HG03457 (cell line): ENCODE data around the gene CORO1A.
"Not testable (repeated sequence)": the region's sequence is repeated elsewhere in the genome, so short reads cannot be mapped to it uniquely, and the experiment has no call there.

Experiments
- ATAC-seq: cut with Tn5 transposase; IDR thresholded peaks from one replicate; pipeline ENCODE4 v1.9.1; 2021; ENCODE audit warnings: moderate number of reproducible peaks; ENCODE audit not compliant: unreplicated experiment

CORO1A gene

DNA sequence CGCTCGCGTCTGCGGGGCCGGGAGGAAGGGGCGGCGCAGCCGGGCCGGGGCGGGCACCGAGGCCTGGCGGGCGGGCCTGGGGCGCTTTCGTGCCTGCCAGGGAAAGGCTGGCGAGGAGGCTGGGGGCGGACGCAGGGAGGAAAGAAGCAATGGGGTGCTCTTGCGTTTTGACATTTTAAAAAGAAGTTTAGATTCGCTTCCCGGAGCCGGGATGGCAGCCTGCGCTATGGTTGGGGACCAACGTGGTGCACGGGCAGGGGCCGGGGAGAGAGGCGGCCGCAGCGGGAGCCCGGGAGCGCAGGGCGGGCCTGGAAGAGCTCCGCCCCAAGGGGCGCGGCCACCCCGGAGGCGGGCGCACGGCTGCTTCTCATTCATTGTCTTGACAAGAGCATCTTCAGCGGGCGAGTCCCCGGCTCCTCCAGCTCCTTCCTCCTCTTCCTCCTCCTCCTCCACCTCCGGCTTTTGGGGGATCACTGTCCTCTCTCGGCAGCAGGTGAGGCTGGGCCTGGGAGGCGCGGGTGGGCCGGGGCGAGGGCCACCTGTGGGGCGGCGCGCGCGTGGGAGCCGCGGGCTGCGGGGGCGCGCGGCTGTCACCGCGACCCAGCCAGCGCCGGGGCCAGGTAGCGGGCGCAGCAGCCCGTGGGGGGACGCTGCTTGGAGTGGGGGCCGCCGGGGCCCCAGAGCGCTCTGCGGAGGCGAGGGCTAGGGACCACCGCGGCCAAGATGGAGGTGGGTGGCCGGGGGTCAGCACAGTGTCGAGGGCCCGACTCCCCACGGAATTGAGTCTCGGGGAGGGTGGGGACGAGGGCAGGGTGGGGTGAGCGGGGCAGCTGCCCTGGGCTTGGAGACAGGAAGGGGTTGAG, at the start of gene CORO1A:
Gene CORO1A, plus strand, starts transcription at position 370 of the 863 bp plus-strand sequence. CDS start 1,608 bp downstream, outside the sequence.
- peak; percentile 39 for ATAC-seq

DNA sequence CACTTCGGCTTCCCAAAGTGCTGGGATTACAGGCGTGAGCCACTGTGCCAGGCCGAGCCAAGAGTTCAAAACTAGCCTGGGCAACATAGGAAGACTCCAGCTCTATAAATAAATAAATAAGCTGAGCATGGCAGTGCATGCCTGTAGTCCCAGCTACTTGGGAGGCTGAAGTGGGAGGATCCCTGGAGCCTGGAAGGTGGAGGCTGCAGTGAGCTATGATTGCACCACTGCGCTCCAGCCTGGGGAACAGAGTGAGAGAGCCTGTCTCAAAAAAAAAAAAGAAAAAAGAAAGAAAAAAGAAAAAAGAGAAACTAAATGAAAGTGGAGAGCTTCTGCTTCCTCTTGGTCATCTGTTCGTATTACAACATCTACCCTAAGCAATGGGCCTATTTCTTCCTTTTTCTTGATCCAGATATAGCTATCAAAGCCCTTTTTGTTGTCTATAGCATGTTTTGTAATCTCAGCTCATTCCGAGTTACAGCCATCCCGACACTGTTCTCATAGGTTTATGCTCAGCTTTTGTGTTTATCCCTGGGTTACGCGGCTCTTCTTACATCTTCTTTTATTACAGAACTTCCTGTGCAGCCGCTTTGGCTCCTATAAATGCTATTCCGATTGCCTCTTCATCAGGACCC, 46.3 kb upstream of the CORO1A start:
- ATAC-seq, result no peak

DNA sequence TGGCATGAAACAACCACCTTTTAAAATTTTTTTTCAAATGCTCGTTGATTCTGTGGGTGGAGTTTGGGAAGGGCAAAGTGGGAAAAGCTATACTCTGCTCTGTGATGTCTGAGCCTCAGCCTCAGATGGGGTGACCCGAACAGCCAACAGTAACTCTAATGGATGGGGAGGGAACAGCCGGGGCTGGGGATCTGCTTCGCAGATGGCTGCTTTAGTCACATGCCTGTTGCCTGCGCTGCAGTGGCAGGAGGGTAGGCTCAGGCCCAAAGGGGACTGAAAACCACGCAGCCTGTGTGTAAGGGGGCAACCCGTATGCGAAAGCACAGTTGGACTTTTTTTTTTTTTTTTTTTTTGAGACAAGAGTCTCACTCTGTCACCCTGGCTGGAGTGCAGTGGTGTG, 45.5 kb upstream of the CORO1A start:
- ATAC-seq, result no peak

DNA sequence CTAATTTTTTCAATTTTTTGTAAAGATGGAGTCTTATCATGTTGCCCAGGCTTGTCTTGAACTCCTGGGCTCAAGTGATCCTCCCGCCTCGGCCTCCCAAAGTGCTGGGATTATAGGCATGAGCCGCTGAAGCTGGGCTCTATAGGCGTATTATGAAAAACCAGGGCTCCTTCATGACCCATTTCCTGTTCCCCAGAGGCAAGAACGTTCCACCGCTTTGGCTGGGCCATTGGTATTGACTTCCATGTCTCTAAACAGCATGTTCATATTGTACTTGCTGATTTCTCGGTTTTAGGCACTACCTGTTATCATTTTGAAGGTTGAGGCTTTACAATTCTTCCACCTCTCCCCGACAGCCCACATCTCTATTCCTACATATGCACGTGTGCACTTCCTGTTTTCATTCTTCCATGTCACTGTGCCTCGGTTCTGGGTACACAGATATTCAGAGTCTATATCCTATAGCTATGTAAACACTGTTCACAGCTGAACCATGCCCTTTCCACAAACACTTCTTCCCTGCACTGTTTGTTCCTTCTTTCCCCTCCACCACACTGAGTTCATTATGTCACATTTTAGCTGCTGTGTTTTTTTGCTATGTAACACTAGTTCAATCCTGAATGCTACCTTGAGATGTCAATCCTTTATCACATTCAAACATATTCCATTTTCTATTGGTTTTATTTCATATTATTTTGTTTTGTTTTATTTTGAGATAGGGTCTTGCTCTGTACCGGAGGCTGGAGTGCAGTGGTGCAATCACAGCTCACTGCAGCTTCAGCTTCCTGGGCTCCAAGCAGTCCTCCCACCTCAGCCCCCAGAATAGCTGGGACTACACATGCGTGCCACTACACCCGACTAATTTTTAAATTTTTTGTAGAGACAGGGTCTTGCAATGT, 43.6 kb upstream of the CORO1A start:
- ATAC-seq, result no peak

DNA sequence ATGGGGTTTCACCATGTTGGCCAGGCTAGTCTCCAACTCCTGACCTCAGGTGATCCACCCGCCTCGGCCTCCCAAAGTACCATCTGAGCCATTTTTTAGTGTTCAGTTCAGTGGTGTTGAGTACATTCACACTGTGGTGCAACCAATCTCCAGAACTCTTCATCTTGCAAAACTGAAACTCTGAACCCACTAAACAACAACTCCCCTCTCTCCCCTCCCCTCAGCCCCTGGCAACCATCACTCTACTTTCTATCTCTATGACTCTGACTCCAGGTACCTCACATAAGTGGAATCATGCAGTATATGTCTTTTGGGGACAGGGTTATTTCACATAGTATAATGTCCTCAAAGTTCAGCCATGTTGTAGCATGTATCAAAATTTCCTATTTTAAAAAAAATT, 41.7 kb upstream of the CORO1A start:
- ATAC-seq, result no peak

DNA sequence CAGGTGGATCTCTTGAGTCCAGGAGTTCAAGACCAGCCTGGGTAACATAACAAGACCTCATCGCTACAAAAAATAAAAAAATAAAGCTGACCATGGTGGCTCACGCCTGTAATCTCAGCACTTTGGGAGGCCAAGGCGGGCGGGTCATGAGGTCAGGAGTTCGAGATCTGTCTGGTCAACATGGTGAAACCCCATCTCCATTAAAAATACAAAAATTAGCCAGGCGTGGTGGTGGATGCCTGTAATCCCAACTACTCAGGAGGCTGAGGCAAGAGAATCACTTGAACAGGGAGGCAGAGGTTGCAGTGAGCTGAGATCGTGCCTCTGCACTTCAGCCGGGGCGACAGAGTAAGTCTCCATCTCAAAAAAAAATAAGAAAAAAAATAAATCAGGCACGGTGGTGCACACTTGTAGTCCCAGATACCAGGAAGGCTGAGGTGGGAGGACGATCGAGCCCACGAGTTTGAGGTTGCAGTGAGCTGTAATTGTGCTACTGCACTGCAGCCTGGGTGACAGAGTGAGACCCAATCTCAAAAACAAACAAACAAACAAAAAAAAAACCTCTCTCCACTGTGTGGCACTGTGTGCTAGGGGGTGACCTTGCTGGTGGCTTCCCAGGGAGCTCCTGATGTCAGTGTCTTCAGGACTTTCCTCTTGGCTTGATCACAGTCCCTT, 40.6 kb upstream of the CORO1A start:
- ATAC-seq, result no peak

DNA sequence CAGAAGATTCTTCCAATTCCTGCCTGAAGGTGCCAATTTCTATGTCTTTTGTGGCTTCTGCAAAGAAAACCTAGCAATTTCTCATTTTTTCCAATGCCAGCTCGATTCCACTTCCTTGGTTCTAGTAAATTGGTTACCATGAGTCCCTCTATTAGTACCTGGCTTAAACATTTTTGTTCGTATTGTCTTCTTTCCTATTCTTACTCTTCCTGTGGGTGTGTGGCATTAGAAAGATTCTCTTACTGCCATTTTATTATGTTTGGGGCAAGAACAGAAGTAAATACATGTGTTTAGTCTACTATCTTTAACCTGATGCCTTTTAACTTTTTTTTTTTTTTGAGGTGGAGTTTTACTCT, 40.1 kb upstream of the CORO1A start:
- no peak for ATAC-seq

DNA sequence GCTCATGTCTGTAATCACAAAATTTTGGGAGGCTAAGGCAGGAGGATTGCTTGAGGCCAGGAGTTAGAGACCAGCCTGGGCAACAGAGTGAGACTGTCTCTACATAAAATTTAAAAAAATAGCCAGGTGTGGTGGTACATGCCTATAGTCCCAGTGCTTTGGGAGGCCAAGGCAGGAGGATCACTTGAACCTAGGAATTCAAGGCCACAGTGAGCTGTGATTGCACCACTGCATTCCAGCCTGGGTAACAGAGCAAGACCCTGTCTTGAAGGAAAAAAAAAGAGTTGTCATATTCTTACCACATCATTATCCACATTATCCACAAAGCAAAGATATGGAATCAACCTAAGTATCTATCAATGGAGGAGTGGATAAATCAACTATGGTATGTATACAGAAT, 39.4 kb upstream of the CORO1A start:
- no peak for ATAC-seq

DNA sequence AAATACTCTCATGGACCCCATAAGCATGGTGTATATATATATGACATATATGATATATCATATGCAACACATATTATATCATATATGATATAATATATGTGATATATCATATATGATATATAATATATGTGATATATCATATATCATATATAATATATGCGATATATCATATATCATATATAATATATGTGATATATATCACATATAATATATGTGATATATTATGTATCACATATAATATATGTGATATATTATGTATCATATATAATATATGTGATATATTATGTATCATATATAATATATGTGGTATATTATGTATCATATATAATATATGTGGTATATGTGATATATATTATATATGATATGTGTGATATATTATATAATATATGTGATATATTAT, 38.5 kb upstream of the CORO1A start:
- no peak for ATAC-seq

DNA sequence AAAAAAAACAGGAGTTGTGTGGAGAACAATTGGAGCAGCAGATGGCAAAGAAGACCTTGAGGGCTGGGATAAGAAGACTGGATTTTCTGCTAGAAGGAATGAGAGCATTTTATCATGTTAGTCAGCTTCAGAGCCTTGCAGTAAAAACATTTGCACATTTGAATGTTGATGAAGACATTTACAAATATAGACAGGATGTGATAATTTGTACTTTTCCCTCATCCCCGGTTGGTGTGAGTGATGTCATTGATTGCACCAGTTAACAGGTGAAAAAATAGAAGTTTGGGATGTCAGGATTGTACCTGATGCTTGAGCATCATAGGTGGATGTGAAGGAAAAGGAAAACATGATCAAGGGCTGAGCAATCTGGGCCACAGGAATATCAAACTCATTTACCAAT, 37.7 kb upstream of the CORO1A start:
- no peak for ATAC-seq

DNA sequence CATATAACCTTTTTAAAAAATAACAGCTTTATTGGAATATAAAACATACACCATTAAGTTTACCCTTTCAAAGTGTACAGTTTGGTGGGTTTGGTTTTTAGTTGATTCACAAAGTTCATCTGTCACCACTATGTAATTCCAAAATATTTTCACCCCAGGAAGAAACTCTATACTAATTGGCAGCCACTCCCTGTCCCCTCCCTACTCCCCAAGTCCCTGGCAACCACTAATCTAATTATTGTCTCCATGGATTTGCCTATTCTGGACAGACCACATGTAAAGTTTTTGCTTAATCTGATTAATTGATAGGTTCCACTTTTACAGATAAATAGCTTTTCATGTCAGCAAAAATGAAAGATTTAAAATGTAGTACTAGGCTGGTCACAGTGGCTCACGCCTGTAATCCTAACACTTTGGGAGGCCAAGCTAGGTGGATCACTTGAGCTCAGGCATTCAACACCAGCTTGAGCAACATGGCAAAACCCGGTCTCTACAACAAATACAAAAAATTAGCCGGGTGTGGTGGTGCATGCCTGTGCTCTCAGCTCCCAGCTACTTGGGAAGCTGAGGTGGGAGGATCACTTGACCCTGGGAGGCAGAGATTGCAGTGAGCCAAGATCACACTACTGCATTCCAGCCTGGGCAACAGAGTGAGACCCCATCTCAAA, 35.4 kb upstream of the CORO1A start:
- no peak for ATAC-seq

DNA sequence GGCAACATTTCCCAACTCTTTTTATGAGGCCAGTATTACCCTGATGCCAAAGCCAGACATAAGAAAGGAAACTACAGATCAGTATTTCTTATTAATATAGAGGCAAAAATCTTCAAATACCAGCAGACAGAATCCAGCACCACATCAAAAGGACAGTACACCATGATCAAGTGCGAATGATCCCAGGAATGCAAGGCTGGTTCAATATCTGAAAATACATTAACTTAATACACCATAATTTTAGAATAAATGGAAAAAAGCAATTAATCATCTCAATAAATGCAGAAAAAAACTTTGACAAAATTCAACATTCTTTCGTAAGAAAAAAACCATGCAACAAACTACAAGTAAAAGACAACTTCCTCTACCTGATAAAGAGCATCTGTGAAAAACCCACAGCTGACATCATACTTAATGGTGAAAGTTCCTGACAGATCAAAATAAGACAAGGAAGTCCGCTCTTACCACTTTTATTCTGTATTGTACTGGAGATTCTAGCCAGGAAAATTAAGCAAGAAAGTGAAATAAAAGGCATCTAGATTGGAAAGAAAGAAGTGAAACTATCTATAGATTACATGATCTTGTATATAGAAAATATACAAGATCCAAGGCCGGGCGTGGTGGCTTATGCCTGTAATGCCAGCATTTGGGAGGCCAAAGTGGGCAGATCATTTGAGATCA, 34.0 kb upstream of the CORO1A start:
- ATAC-seq, result no peak

DNA sequence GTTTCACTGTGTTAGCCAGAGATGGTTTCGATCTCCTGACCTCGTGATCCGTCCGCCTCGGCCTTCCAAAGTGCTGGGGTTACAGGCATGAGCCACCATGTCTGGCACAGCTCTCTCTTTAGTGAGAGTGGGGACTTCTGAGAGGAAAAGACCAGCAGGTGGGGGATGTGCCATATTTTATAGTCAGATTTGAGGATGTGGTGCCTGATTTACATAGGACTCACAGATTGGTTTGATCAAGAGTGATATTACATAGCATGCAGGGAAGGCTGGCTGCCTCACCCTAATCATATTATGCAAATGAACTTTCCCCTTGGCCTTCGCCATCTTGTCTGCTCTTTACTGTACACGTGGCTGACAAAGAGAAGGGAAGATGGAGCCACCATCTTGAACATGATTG, 32.3 kb upstream of the CORO1A start:
- ATAC-seq, result no peak

DNA sequence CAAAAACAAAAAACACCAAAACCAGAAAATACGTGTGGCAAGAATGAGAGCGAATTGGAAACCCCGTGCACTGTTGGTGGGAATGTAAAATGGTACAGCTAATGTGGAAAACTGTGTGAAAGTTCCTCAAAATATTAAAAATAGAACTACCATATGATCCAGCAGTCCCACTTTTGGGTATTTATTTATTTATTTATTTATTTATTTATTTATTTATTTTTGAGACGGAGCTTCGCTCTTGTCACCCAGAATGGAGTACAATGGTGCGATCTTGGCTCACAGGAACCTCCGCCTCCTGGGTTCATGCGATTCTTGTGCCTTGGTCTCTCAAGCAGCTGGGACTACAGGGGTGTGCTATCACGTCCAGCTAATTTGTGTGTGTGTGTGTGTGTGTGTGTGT, 30.9 kb upstream of the CORO1A start:
- ATAC-seq, result no peak

DNA sequence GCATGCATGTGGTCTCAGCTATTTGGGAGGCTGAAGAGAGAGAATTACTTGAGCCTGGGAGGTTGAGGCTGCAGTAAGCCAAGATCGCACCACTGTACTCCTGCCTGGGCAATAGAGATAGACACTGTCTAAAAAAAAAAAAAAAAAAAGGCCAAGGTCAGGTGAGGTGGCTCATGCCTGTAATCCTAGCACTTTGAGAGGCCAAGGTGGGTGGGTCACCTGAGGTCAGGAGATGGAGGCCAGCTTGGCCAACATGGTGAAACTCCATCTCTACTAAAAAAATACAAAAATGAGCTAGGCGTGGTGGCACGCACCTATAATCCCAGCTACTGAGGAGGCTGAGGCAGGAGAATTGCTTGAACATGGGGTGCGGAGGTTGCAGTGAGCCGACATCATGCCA, 28.2 kb upstream of the CORO1A start:
- no peak for ATAC-seq

DNA sequence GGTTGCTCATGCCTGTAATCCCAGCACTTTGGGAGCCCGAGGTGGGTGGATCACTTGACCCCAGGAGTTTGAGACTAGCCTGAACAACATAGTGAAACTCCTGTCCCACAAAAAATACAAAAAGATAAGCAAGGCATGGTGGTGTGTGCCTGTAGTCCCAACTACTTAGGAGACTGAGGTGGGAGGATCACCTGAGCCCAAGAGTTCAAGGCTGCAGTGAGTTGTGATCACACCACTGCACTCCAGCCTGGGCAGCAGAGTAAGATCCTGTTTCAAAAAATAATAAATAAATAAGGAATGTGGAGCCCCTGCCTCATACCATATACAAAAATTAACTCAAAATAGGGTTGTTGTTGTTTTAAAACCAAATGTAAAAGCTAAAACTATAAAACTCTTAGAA, 26.2 kb upstream of the CORO1A start:
- ATAC-seq, result no peak

DNA sequence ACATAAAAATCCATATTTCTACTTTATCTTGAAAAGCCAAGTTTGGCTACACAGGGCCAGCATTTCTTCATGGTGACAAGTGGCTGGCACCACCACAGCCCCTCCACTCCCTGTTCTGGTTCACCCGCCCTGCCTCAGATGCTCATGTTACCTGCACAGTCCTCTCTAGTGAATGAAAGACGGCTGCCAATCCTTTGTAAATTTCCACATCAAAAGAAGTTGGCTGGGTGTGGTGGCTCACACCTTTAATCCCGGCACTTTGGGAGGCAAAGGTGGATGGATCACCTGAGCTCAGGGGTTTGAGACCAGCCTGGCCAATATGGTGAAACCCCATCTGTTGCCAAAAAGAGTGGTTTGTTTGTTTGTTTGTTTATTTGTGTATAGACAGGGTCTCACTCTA, 19.9 kb upstream of the CORO1A start:
- ATAC-seq, result no peak

DNA sequence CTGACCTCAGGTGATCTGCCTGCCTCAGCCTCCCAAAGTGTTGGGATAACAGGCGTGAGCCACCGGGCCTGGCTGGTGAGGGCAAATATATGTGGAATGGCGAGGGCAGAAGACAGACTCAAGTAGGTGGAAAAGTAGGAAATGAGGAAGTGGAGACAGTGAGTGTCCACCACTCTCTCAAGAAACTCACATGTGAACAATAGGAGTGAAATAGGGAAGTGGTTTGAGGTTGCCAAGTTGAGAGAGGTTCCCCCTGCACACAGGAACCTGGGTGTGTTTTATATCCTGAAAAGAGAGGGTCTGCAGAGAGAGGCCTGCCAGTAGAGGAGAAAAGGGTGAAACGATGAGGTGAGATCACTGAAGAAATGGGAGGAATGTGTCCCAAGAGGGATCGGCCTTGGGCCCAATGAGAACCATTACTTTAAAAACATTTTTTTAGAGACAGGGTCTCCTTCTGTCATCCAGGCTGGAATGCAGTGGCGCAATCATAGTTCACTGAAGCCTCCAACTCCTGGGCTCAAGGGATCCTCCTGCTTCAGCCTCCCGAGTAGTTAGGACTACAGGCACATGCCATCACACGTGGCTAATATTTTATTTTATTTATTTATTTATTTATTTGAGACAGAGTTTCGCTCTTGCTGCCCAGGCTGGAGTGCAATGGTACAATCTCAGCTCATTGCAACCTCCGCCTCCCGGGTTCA, 17.1 kb upstream of the CORO1A start:
- ATAC-seq, result no peak

DNA sequence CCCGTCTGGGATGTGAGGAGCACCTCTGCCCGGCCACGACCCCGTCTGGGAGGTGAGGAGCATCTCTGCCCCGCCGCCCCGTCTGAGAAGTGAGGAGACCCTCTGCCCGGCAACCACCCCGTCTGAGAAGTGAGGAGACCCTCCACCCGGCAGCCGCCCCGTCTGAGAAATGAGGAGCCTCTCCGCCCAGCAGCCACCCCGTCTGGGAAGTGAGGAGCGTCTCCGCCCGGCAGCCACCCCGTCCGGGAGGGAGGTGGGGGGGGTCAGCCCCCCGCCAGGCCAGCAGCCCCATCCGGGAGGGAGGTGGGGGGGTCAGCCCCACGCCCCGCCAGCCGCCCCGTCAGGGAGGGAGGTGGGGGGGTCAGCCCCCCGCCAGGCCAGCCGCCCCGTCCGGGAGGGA, 14.7 kb upstream of the CORO1A start:
- not testable (repeated sequence) for ATAC-seq
